DND-41 (cell line): ENCODE data around the gene ADAMTS3.

ENCODE experiments used
- ATAC-seq: fragments of 200-7000 bp; cut with Tn5 transposase; 3 replicates; pipeline ENCODE4 v1.9.1; 2021; ENCODE audit warnings: low read depth; ENCODE audit not compliant: insufficient read depth
- DNase-seq: peaks from one replicate; pipeline ENCODE4 v3.0.0-alpha.2; 2020
- H2AFZ ChIP-seq: 2 replicates; pipeline ENCODE4 v1.6.0; 2012; ENCODE audit warnings: low read depth, low read length
- H3K27ac ChIP-seq: 2 replicates; pipeline ENCODE4 v1.5.1; 2012; ENCODE audit warnings: low read length, inconsistent platforms
- H3K27me3 ChIP-seq: fragments of 200-600 bp; sonication (generic); 2 replicates; pipeline ENCODE4 v1.6.0; 2012; ENCODE audit warnings: low read length, mild to moderate bottlenecking, inconsistent platforms; ENCODE audit not compliant: insufficient read depth, poor library complexity
- H3K36me3 ChIP-seq: 2 replicates; pipeline ENCODE4 v1.5.1; 2012; ENCODE audit warnings: low read length, inconsistent platforms; ENCODE audit not compliant: insufficient read depth
- H3K4me1 ChIP-seq: 2 replicates; pipeline ENCODE4 v1.5.1; 2012; ENCODE audit warnings: mild to moderate bottlenecking, low read length; ENCODE audit not compliant: insufficient read depth
- H3K4me2 ChIP-seq: 2 replicates; pipeline ENCODE4 v1.6.0; 2012; ENCODE audit warnings: mild to moderate bottlenecking, moderate library complexity, low read length, inconsistent platforms; ENCODE audit not compliant: insufficient read depth
- H3K4me3 ChIP-seq, 2 experiments: fragments of 200-600 bp in 1 of 2; shearing (Covaris generic) in 1 of 2; 2 replicates each; pipeline ENCODE4 v1.5.1; 2012 to 2016; ENCODE audit warnings: inconsistent platforms in 2 of 2, low read length in 2 of 2, mild to moderate bottlenecking in 2 of 2, low read depth in 1 of 2, moderate library complexity in 1 of 2
- H3K79me2 ChIP-seq: 2 replicates; pipeline ENCODE4 v1.6.0; 2012; ENCODE audit warnings: low read length, inconsistent platforms; ENCODE audit not compliant: insufficient read depth
- H3K9ac ChIP-seq: 2 replicates; pipeline ENCODE4 v1.6.0; 2012; ENCODE audit warnings: low read depth, mild to moderate bottlenecking, inconsistent platforms, low read length, moderate library complexity
- H3K9me3 ChIP-seq: 2 replicates; pipeline ENCODE4 v1.5.1; 2012; ENCODE audit warnings: low read length, moderate library complexity, mild to moderate bottlenecking, inconsistent platforms; ENCODE audit not compliant: insufficient read depth, severe bottlenecking
- H4K20me1 ChIP-seq: 2 replicates; pipeline ENCODE4 v1.6.0; 2012; ENCODE audit warnings: low read length; ENCODE audit not compliant: insufficient read depth
- EZH2 ChIP-seq: IDR thresholded peaks from 3 replicates; pipeline ENCODE4 v1.6.1; 2012; ENCODE audit warnings: borderline replicate concordance, low read depth, mild to moderate bottlenecking, moderate library complexity, low read length, inconsistent platforms; ENCODE audit not compliant: severe bottlenecking
- TF ChIP-seq, protein P1 (sequence below): IDR thresholded peaks from 2 replicates; pipeline ENCODE4 v1.5.1; 2012; ENCODE audit warnings: borderline replicate concordance, low read length, moderate library complexity, mild to moderate bottlenecking; ENCODE audit not compliant: poor library complexity, severe bottlenecking; ENCODE audit errors: extremely low read depth

Gene ADAMTS3

DNA sequence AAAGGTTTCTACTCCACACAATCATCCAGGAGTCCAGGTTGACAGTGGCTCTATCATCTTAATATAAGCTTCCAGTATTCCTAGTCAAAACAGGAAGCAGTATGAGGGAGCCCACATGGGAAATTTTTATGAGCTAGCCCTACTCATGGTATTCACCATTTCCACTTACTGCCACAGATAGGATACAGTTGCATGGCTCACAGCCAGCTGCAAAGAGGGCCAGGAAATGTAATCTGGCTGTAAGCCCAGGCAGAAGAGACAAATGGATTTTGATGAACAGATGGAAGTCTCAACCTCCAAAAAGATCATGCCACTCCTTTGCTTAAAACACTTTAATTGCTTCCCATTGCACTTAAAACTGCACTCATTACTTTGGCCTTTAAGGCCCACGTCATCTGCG, 150.6 kb downstream of the ADAMTS3 start:
- H2AFZ ChIP-seq = no peak overlapping the region
- no peaks in the 10 kb centered on the region for H3K9me3 ChIP-seq
- DNase-seq (no peak), ATAC-seq (no peak)
- TF ChIP-seq EZH2 = no peak
- TF ChIP-seq, protein P1, sequence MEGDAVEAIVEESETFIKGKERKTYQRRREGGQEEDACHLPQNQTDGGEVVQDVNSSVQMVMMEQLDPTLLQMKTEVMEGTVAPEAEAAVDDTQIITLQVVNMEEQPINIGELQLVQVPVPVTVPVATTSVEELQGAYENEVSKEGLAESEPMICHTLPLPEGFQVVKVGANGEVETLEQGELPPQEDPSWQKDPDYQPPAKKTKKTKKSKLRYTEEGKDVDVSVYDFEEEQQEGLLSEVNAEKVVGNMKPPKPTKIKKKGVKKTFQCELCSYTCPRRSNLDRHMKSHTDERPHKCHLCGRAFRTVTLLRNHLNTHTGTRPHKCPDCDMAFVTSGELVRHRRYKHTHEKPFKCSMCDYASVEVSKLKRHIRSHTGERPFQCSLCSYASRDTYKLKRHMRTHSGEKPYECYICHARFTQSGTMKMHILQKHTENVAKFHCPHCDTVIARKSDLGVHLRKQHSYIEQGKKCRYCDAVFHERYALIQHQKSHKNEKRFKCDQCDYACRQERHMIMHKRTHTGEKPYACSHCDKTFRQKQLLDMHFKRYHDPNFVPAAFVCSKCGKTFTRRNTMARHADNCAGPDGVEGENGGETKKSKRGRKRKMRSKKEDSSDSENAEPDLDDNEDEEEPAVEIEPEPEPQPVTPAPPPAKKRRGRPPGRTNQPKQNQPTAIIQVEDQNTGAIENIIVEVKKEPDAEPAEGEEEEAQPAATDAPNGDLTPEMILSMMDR = no peak
- H3K4me2 ChIP-seq = no peak overlapping the region
- H3K79me2 ChIP-seq = no peaks in the 10 kb centered on the region
- H3K4me3 ChIP-seq = no peak overlapping the region
- no peaks in the 10 kb centered on the region for H3K36me3 ChIP-seq
- H4K20me1 ChIP-seq = no peaks in the 10 kb centered on the region
- no peak overlapping the region for H3K9ac ChIP-seq
- no peaks in the 10 kb centered on the region for H3K4me1 ChIP-seq
- no peaks in the 10 kb centered on the region for H3K27me3 ChIP-seq
- H3K27ac ChIP-seq = no peak overlapping the region

DNA sequence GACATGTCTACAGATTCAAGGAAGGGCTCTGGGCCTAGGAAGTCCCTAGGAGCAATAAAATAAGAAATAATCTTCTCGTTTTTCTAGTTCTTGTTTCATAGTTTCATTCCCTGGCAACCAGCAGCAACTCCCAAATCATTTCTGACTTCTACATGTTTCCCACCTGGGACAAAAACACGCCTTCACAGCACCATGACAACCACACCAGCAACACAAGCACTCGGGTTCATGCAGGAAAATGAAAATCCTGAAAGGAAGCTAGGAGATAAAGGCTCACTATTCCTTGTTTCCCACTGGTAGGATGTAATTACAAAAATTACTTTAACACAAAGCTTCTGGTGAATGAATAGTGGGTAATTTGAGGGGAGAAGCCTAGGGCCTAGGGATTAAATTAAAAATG, 158.9 kb downstream of the ADAMTS3 start:
- Histone ChIP-seq H3K27me3 (no peaks in the 10 kb centered on the region), H3K9ac (no peak overlapping the region), H3K27ac (no peak overlapping the region), H3K4me1 (no peaks in the 10 kb centered on the region), H3K4me3 (no peak overlapping the region), H3K79me2 (no peaks in the 10 kb centered on the region), H4K20me1 (no peaks in the 10 kb centered on the region), H3K4me2 (no peak overlapping the region), H3K36me3 (no peaks in the 10 kb centered on the region), H2AFZ (no peak overlapping the region), H3K9me3 (no peaks in the 10 kb centered on the region)
- TF ChIP-seq, protein P1 = no peak
- TF ChIP-seq EZH2 = no peak
- ATAC-seq = no peak
- DNase-seq = no peak

DNA sequence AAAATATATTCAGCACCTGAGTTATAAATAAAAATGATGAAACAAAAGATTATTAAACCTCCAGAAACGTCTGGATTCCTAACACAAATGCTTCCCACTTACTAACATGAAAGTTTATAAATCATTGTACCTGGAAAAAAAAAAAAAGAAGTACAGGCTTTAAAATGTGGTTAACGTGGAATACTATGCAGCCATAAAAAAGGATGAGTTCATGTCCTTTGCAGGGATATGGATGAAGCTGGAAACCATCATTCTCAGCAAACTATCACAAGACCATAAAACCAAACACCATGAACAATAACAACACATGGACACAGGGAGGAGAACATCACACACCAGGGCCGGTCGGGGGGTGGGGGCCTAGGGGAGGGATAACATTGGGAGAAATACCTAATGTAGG, 160.5 kb downstream of the ADAMTS3 start:
- no peak for ATAC-seq
- no peak for TF ChIP-seq EZH2
- TF ChIP-seq, protein P1 = no peak
- H3K4me3 ChIP-seq = no peak overlapping the region

GRCh38 chr4:72405417-72405816, 163.6 kb downstream of the ADAMTS3 start:
- no peak for ATAC-seq
- TF ChIP-seq EZH2 = no peak
- TF ChIP-seq, protein P1 = no peak
- H3K9ac ChIP-seq = no peak overlapping the region

More for the DNA sequence above, 160.5 kb downstream of the ADAMTS3 start:
- H3K36me3 ChIP-seq = no peaks in the 10 kb centered on the region
- no peak for DNase-seq
- H2AFZ ChIP-seq = no peak overlapping the region
- no peak overlapping the region for H3K27ac ChIP-seq
- H3K4me1 ChIP-seq = no peaks in the 10 kb centered on the region
- H3K79me2 ChIP-seq = no peaks in the 10 kb centered on the region
- H3K4me2 ChIP-seq = no peak overlapping the region
- no peaks in the 10 kb centered on the region for H3K27me3 ChIP-seq
- H3K9ac ChIP-seq = no peak overlapping the region
- H3K9me3 ChIP-seq = no peaks in the 10 kb centered on the region
- H4K20me1 ChIP-seq = no peaks in the 10 kb centered on the region

More at GRCh38 chr4:72405417-72405816, 163.6 kb downstream of the ADAMTS3 start:
- no peaks in the 10 kb centered on the region for H3K4me1 ChIP-seq
- no peaks in the 10 kb centered on the region for H3K27me3 ChIP-seq
- H3K9me3 ChIP-seq = no peaks in the 10 kb centered on the region
- H3K27ac ChIP-seq = no peak overlapping the region
- H2AFZ ChIP-seq = no peak overlapping the region
- H3K36me3 ChIP-seq = no peaks in the 10 kb centered on the region
- H3K4me2 ChIP-seq = no peak overlapping the region
- no peak overlapping the region for H3K4me3 ChIP-seq
- H4K20me1 ChIP-seq = no peaks in the 10 kb centered on the region
- no peak for DNase-seq
- H3K79me2 ChIP-seq = no peaks in the 10 kb centered on the region
